ENCODE data around the gene SOAT2.
"Not testable (repeated sequence)": the region's sequence is repeated elsewhere in the genome, so short reads cannot be mapped to it uniquely, and the experiment has no call there.

GRCh38 chr12:53112431-53112830 lies 9.1 kb downstream of the SOAT2 start:
- TF ChIP-seq CTCF (IDR thresholded peaks at IDR 0.05; ENCODE audit: extremely low read depth in 1 of 2, insufficient read depth in 1 of 2, low read depth in 1 of 2, low read length in 2 of 2); POLR2A (IDR thresholded peaks at IDR 0.05; ENCODE audit: low read depth, low read length): not testable (repeated sequence)

All from endothelial cell of umbilical vein (primary cell).